Cardiac muscle cell (in vitro differentiated cells and primary cell): ENCODE data around the gene BIRC7. TPM values are rescaled to one million over a fixed set of nuclear protein-coding genes. Genes with fewer than 3 reads are reported as not detected.

Experiments
- DNase-seq, 2 donors: peaks; one replicate each; pipeline versions ENCODE4 v3.0.0 to v3.0.0-alpha.2; 2010 to 2017; ENCODE audit warnings: low read depth in 1 of 2, low spot score in 1 of 2
- H3K27ac ChIP-seq: fragments of 200-600 bp; sonication (generic); 2 replicates; pipeline ENCODE4 v1.5.1; 2016
- H3K27me3 ChIP-seq: fragments of 200-600 bp; sonication (generic); 2 replicates; pipeline ENCODE4 v1.6.0; 2016; ENCODE audit warnings: control low read depth
- H3K36me3 ChIP-seq: fragments of 200-600 bp; sonication (generic); 2 replicates; pipeline ENCODE4 v1.5.1; 2016; ENCODE audit warnings: control low read depth
- H3K4me1 ChIP-seq: fragments of 200-600 bp; sonication (generic); 2 replicates; pipeline ENCODE4 v1.8.1; 2017; ENCODE audit warnings: low read depth, mild to moderate bottlenecking, mixed run types
- H3K4me3 ChIP-seq: fragments of 200-600 bp; sonication (generic); 2 replicates; pipeline ENCODE4 v1.5.1; 2016; ENCODE audit warnings: mild to moderate bottlenecking
- H3K9me3 ChIP-seq: fragments of 200-600 bp; sonication (generic); 2 replicates; pipeline ENCODE4 v1.5.1; 2017; ENCODE audit warnings: low read depth, mild to moderate bottlenecking, control low read depth
- polyA plus RNA-seq: library from polyadenylated mRNA; unstranded; fragments of >200 nt; fragmentation: Nextera tagmentation; extraction: Ambion mirVana; gene quantifications from 2 replicates; pipeline ENCODE4 v1.2.1, GENCODE V29; 2016
- total RNA-seq: library from RNA; depleted of rRNA; stranded (reverse); fragments of >200 nt; gene quantifications from 2 replicates; pipeline ENCODE4 v1.2.3, GENCODE V29; 2016
- TF ChIP-seq, protein P1 (sequence below): IDR thresholded peaks from 2 replicates; pipeline ENCODE4 v1.5.1; 2012; ENCODE audit warnings: low read depth, mild to moderate bottlenecking, low read length

Gene BIRC7
- total and polyA plus RNA-seq, 2 experiments from 2014 or later, result 0.54 TPM; not detected in 1

DNA sequence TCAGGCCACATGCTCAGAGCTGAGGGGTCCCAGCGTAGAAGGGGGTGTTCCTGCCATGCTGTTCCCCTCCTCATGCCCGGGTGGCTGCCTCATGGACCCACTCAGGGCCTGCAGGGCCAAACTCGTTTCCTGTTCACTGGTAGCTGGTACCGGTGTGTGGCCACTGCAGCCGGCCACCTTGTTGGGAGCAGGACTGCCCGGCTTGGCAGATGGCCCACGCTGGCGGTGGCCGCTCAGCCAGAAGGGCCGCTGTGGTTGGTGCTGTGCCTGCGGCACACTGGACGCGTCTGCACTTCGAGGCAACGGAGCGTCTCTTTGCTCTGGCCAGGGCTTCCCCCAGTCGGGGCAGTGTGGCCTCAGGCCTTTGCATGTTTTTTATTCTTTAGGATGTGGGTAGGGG lies 47.2 kb downstream of the BIRC7 start:
- no peaks in the 10 kb centered on the region for H3K9me3 ChIP-seq
- TF ChIP-seq, protein P1, sequence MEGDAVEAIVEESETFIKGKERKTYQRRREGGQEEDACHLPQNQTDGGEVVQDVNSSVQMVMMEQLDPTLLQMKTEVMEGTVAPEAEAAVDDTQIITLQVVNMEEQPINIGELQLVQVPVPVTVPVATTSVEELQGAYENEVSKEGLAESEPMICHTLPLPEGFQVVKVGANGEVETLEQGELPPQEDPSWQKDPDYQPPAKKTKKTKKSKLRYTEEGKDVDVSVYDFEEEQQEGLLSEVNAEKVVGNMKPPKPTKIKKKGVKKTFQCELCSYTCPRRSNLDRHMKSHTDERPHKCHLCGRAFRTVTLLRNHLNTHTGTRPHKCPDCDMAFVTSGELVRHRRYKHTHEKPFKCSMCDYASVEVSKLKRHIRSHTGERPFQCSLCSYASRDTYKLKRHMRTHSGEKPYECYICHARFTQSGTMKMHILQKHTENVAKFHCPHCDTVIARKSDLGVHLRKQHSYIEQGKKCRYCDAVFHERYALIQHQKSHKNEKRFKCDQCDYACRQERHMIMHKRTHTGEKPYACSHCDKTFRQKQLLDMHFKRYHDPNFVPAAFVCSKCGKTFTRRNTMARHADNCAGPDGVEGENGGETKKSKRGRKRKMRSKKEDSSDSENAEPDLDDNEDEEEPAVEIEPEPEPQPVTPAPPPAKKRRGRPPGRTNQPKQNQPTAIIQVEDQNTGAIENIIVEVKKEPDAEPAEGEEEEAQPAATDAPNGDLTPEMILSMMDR, result no peak
- H3K4me3 ChIP-seq, result no peak overlapping the region
- peaks cover 24% of the 10 kb centered on the region for H3K36me3 ChIP-seq
- no peaks in the 10 kb centered on the region for H3K4me1 ChIP-seq
- no peak for DNase-seq
- H3K27ac ChIP-seq, result no peak overlapping the region
- H3K27me3 ChIP-seq, result no peaks in the 10 kb centered on the region

GRCh38 chr20:63283397-63284082 lies 47.8 kb downstream of the BIRC7 start:
- no peaks in the 10 kb centered on the region for H3K4me1 ChIP-seq
- H3K27ac ChIP-seq, result no peak overlapping the region
- no peaks in the 10 kb centered on the region for H3K9me3 ChIP-seq
- peaks cover 26% of the 10 kb centered on the region for H3K36me3 ChIP-seq
- H3K4me3 ChIP-seq, result no peak overlapping the region
- no peaks in the 10 kb centered on the region for H3K27me3 ChIP-seq
- DNase-seq, result no peak
- TF ChIP-seq, protein P1, result no peak

DNA sequence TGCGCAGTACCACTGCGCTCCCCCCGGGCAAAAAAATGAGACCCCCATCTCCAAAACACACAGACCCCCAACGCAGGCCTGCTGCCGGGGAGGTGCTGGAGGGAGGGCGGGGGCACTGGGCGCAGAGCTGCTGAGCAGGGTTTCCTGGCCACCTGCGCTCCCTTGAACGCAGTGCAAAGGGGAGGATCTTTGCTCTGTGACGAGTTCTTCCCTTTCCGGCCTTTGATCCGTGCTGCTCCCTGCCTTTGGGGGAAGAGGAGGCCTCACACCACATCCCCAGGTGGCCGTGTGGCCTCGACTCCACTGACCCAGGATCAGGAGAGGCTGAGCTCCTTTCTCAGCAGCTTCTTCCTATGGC lies 48.4 kb downstream of the BIRC7 start:
- no peak for DNase-seq
- Histone ChIP-seq H3K36me3 (peaks cover 24% of the 10 kb centered on the region), H3K9me3 (no peaks in the 10 kb centered on the region), H3K4me3 (no peak overlapping the region), H3K27ac (no peak overlapping the region), H3K4me1 (no peaks in the 10 kb centered on the region), H3K27me3 (no peaks in the 10 kb centered on the region)
- TF ChIP-seq, protein P1, result no peak

- Histone ChIP-seq H3K4me1 (no peaks in the 10 kb centered on the region), H3K27me3 (no peaks in the 10 kb centered on the region), H3K36me3 (peaks cover 19% of the 10 kb centered on the region), H3K4me3 (no peak overlapping the region), H3K27ac (no peak overlapping the region), H3K9me3 (no peaks in the 10 kb centered on the region)
- no peak for DNase-seq
- TF ChIP-seq, protein P1, result no peak
These were observed 48.8 kb downstream of the BIRC7 start for GRCh38 chr20:63284544-63284949.

DNA sequence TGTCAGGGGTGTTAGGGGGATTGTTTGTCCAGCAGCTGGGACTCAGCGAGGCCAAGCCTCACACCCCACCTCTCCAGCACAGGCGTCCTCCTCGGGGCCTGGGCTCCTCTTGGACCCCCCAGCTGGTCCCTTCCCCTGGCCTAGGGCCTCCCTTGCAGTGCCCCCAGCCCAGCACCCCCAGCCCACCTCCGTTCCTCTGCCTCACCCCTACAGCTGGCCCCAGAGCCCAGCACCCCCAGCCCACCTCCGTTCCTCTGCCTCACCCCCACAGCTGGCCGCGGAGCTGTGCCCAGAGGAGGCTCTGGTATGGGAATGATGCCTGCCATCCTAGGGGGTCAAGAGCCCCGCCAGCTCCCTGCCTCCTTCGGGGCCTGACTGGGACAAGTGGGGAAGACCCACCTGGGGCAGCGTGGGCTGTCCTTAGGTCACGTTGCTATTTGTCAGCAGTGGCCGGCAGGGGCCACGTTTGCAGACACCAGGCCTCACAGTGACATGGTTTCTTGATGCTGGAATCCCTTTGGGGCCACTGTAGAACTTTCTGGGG lies 49.3 kb downstream of the BIRC7 start:
- Histone ChIP-seq H3K4me3 (no peak overlapping the region), H3K9me3 (no peaks in the 10 kb centered on the region), H3K27ac (no peak overlapping the region), H3K27me3 (no peaks in the 10 kb centered on the region), H3K36me3 (peaks cover 18% of the 10 kb centered on the region), H3K4me1 (no peaks in the 10 kb centered on the region)
- DNase-seq, result no peak
- TF ChIP-seq, protein P1, result no peak
